Lung (tissue), 12 donors: ENCODE data around the gene RBM20. TPM values are rescaled to one million over a fixed set of nuclear protein-coding genes. Genes with fewer than 3 reads are reported as not detected.

Source experiments
- ATAC-seq: fragments of 200-7000 bp; cut with Tn5 transposase; one replicate; pipeline ENCODE4 v1.9.1; 2020; ENCODE audit warnings: moderate number of reproducible peaks; ENCODE audit not compliant: insufficient read depth, low FRiP score
- DNase-seq, 3 donors: peaks; one replicate each; pipeline ENCODE4 v3.0.0-alpha.2; 2013 to 2017
- H3K27ac ChIP-seq, 2 donors: one replicate each; pipeline ENCODE4 v1.5.1; 2013; ENCODE audit warnings: mild to moderate bottlenecking in 2 of 2, moderate library complexity in 2 of 2, control low read depth in 1 of 2, inconsistent platforms in 1 of 2, low read depth in 1 of 2, low read length in 1 of 2
- H3K27me3 ChIP-seq, 3 donors: one replicate each; pipeline ENCODE4 v1.5.1; 2013; ENCODE audit warnings: low read length in 2 of 3; ENCODE audit not compliant: control insufficient read depth in 3 of 3, insufficient read depth in 3 of 3
- H3K36me3 ChIP-seq, 4 donors: one replicate each; pipeline ENCODE4 v1.5.1; 2013; ENCODE audit warnings: low read length in 4 of 4, mild to moderate bottlenecking in 1 of 4, moderate library complexity in 1 of 4; ENCODE audit not compliant: control insufficient read depth in 4 of 4, insufficient read depth in 4 of 4
- H3K4me1 ChIP-seq, 5 donors: one replicate each; pipeline ENCODE4 v1.5.1; 2013; ENCODE audit warnings: low read length in 5 of 5, mild to moderate bottlenecking in 2 of 5, moderate library complexity in 1 of 5; ENCODE audit not compliant: control insufficient read depth in 5 of 5, insufficient read depth in 5 of 5
- H3K4me3 ChIP-seq: one replicate; pipeline ENCODE4 v1.5.1; 2013; ENCODE audit warnings: mild to moderate bottlenecking, control low read depth, moderate library complexity
- H3K9ac ChIP-seq, 2 donors: one replicate each; pipeline ENCODE4 v1.5.1; 2013; ENCODE audit warnings: low read length in 2 of 2, control low read depth in 1 of 2; ENCODE audit not compliant: insufficient read depth in 1 of 2
- H3K9me3 ChIP-seq, 4 donors: one replicate each; pipeline ENCODE4 v1.5.1; 2013; ENCODE audit warnings: low read length in 3 of 4, mild to moderate bottlenecking in 1 of 4, moderate library complexity in 1 of 4; ENCODE audit not compliant: control insufficient read depth in 4 of 4, insufficient read depth in 3 of 4
- CTCF ChIP-seq: IDR thresholded peaks from 2 replicates; pipeline ENCODE4 v1.5.1; 2012; ENCODE audit warnings: mild to moderate bottlenecking; ENCODE audit errors: control extremely low read depth, extremely low read depth
- WGBS, 2 donors: extraction: QIAGEN DNeasy Blood & Tissue Kit; methylation state at CpG; one replicate each; pipeline ENCODE4 v1.1.7; 2013; 5-methylcytosine and 5-hydroxymethylcytosine counted together
- polyA plus RNA-seq, 2 donors: library from polyadenylated mRNA; stranded (reverse); fragments of 200-250 nt; gene quantifications; one replicate each; pipeline ENCODE4 v1.2.1, GENCODE V29; 2013
- total RNA-seq, 2 donors: library from RNA; depleted of rRNA in 1 of 2; stranded (reverse); fragments of >200 nt in 1 of 2; gene quantifications; one replicate each; pipeline ENCODE4 v1.2.1, GENCODE V29; 2014 to 2021
- donor health status: control.
- donor health status: control.
- donor health status: Bipolar disorder and iron deficiency.
- donor health status: healthy.
- donor health status: DM: yes; HTN: yes; CAD: no.

The RBM20 gene
- total and polyA plus RNA-seq, 4 donors: 0.25 to 3.3 (median 0.66) TPM

- peaks cover 0 to 2% (median 0%) of the 10 kb centered on the region in 3 donors for H3K27me3 ChIP-seq
- H3K27ac ChIP-seq: no peak overlapping the region
- 94 to 96% methylated on average over 7 of the region's 7 CpGs for WGBS, 2 donors
- no peak for TF ChIP-seq CTCF
- H3K9ac ChIP-seq: no peak overlapping the region
- DNase-seq (no peak), ATAC-seq (peak; percentile 27)
- H3K4me1 ChIP-seq: peaks cover 0 to 5% (median 0%) of the 10 kb centered on the region in 5 donors
- H3K9me3 ChIP-seq: no peaks in the 10 kb centered on the region
- no peaks in the 10 kb centered on the region for H3K36me3 ChIP-seq
- H3K4me3 ChIP-seq: no peak overlapping the region
Measured at GRCh38 chr10:110617425-110618229, 26.5 kb upstream of the RBM20 start.

DNA sequence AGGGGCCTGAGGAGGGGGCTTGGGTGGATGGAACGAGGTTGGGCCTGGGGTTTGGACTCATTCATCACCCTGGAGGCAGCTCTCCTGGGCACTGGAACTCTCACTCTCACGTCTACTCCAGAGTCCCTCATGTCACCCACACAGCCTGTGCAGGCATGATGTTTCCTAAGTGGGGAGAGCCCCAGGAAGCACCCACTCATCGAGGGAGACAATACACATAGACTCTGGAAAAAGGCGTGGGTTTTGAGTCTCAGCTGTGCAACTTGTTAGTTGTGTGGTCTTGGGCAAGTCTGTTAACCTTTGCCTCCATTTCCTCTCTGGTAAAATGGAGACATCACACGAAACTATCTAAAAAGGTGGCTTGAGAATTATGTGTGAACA lies 25.9 kb upstream of the RBM20 start:
- H3K4me1 ChIP-seq: peaks cover 0 to 5% (median 0%) of the 10 kb centered on the region in 5 donors
- H3K4me3 ChIP-seq: no peak overlapping the region
- H3K9me3 ChIP-seq: no peaks in the 10 kb centered on the region
- H3K27ac ChIP-seq: no peak overlapping the region
- H3K36me3 ChIP-seq: no peaks in the 10 kb centered on the region
- H3K27me3 ChIP-seq: peaks cover 0 to 2% (median 0%) of the 10 kb centered on the region in 3 donors
- TF ChIP-seq CTCF: no peak
- WGBS, 2 donors: 80 to 85% methylated on average over 5 of the region's 5 CpGs
- no peak for DNase-seq
- no peak for ATAC-seq
- H3K9ac ChIP-seq: no peak overlapping the region

- no peak for TF ChIP-seq CTCF
- 64 to 73% methylated on average over 3 of the region's 3 CpGs for WGBS, 2 donors
- H3K27me3 ChIP-seq: peaks cover 0 to under 1% (median 0%) of the 10 kb centered on the region in 3 donors
Measured at GRCh38 chr10:110619514-110620397, 24.4 kb upstream of the RBM20 start.

More at GRCh38 chr10:110619514-110620397, 24.4 kb upstream of the RBM20 start:
- Histone ChIP-seq H3K27ac (no peak overlapping the region), H3K9me3 (no peaks in the 10 kb centered on the region), H3K4me1 (peaks cover 0 to 5% (median 0%) of the 10 kb centered on the region in 5 donors), H3K9ac (no peak overlapping the region), H3K4me3 (no peak overlapping the region), H3K36me3 (no peaks in the 10 kb centered on the region)
- ATAC-seq (no peak), DNase-seq (peak in 1 of 3 donors; percentile 10)
